OCI-LY7 (cell line): ENCODE data around the gene MAP2K5.

Experiments
- CTCF ChIP-seq: fragments of 200-600 bp; sonication (generic); conservative IDR thresholded peaks from 2 replicates; pipeline ENCODE4 v1.5.1; 2014; ENCODE audit warnings: mild to moderate bottlenecking, antibody characterized with exemption, low read length, moderate library complexity, mixed read lengths
- EZH2phosphoT487 ChIP-seq: fragments of 200-600 bp; sonication (generic); IDR thresholded peaks from 2 replicates; pipeline ENCODE4 v1.6.1; 2018; ENCODE audit warnings: low read depth, borderline replicate concordance, mild to moderate bottlenecking, mixed run types, antibody characterized with exemption, low read length, moderate library complexity, mixed read lengths

- TF ChIP-seq CTCF, result no peak
- no peak for TF ChIP-seq EZH2phosphoT487
Measured at GRCh38 chr15:67501836-67502461, 40.6 kb upstream of the MAP2K5 start.
